ENCODE data around the gene PDE4D. TPM values are rescaled to one million over a fixed set of nuclear protein-coding genes. Genes with fewer than 3 reads are reported as not detected.

Gene PDE4D
- total and polyA plus RNA-seq, 2 donors (not counting 1 experiment from before 2014, with no cell fraction given), result 14.9 to 171 TPM

GRCh38 chr5:59569158-59569557 is 324.4 kb downstream of the PDE4D start:
- no peak for ATAC-seq (ENCODE audit: low read depth)
- Mint-ChIP-seq H3K27me3 (no peaks in the 10 kb centered on the region), H3K4me1 (peaks cover 48% of the 10 kb centered on the region), H3K4me3 (no peak overlapping the region), H3K27ac (no peak overlapping the region), H3K9me3 (ENCODE audit: insufficient read depth) (no peaks in the 10 kb centered on the region)
- Histone ChIP-seq H3K4me1 (ENCODE audit: control insufficient read depth in 2 of 2, insufficient read depth in 2 of 2, low read length in 2 of 2) (peaks cover 29 to 36% of the 10 kb centered on the region in 2 donors), H2AFZ (ENCODE audit: insufficient read depth, low read depth, low read length, poor library complexity, severe bottlenecking) (no peak overlapping the region), H3K27ac (ENCODE audit: low read length in 2 of 2) (no peak overlapping the region), H3K9me3 (ENCODE audit: control extremely low read depth in 1 of 3, control insufficient read depth in 2 of 3, insufficient read depth in 1 of 3, low read length in 2 of 3) (no peaks in the 10 kb centered on the region), H3K79me2 (ENCODE audit: control insufficient read depth, insufficient read depth, low read length) (no peaks in the 10 kb centered on the region), H3K4me3 (ENCODE audit: control extremely low read depth in 1 of 5, extremely low read depth in 1 of 5, insufficient read depth in 1 of 5, low read depth in 2 of 5, low read length in 4 of 5) (no peak overlapping the region), H3K9ac (ENCODE audit: low read length) (no peak overlapping the region), H4K20me1 (ENCODE audit: control insufficient read depth, insufficient read depth, low read length, poor library complexity, severe bottlenecking) (no peaks in the 10 kb centered on the region), H3K4me2 (replicated peaks; ENCODE audit: low read depth, low read length, poor library complexity, severe bottlenecking) (no peak overlapping the region), H3K27me3 (replicated peaks in 1 of 4; ENCODE audit: control extremely low read depth in 1 of 4, control insufficient read depth in 3 of 4, insufficient read depth in 4 of 4, low read length in 3 of 4) (no peaks in the 10 kb centered on the region), H3K36me3 (replicated peaks in 1 of 2; ENCODE audit: control extremely low read depth in 1 of 2, control insufficient read depth in 1 of 2, extremely low read depth in 1 of 2, insufficient read depth in 2 of 2, low read length in 1 of 2) (no peaks in the 10 kb centered on the region)
- ChIA-PET POLR2A (interaction anchor here (0.6 kb wide), 1 partner anchor 610 kb away, joined by 5 read pairs; no protein-coding TSS in a partner anchor), CTCF (interaction anchor here (1.3 to 1.4 kb wide), 2 partner anchors 62 to 64 kb away, joined by 3 to 5 read pairs; no protein-coding TSS in a partner anchor)
- 75% methylated on average over 3 of the region's 4 CpGs for WGBS (ENCODE audit: insufficient coverage)
- TF ChIP-seq EZH2 (IDR thresholded peaks at IDR 0.05; ENCODE audit: borderline replicate concordance, insufficient read depth, low read depth, low read length, poor library complexity, severe bottlenecking) (no peak), CTCF (IDR thresholded peaks at IDR 0.05) (no peak)
- no peak for DNase-seq
- intact Hi-C loops (cut with micrococcal nuclease), result loop anchor here (10.0 kb wide), 1 partner anchor 956 kb away; no protein-coding TSS in a partner anchor

- no peak overlapping the region for H3K27ac ChIP-seq (ENCODE audit: low read length in 2 of 2)
- Mint-ChIP-seq H3K27ac (no peak overlapping the region), H3K9me3 (ENCODE audit: insufficient read depth) (no peaks in the 10 kb centered on the region), H3K4me3 (no peak overlapping the region), H3K27me3 (no peaks in the 10 kb centered on the region), H3K4me1 (peaks cover 57% of the 10 kb centered on the region)
- DNase-seq (no peak), ATAC-seq (ENCODE audit: low read depth) (no peak)
- H3K4me3 ChIP-seq (ENCODE audit: control extremely low read depth in 1 of 5, extremely low read depth in 1 of 5, insufficient read depth in 1 of 5, low read depth in 2 of 5, low read length in 4 of 5), result no peak overlapping the region
- TF ChIP-seq CTCF (IDR thresholded peaks at IDR 0.05) (no peak), EZH2 (IDR thresholded peaks at IDR 0.05; ENCODE audit: borderline replicate concordance, insufficient read depth, low read depth, low read length, poor library complexity, severe bottlenecking) (no peak)
- no peak overlapping the region for H3K9ac ChIP-seq (ENCODE audit: low read length)
- no peak overlapping the region for H2AFZ ChIP-seq (ENCODE audit: insufficient read depth, low read depth, low read length, poor library complexity, severe bottlenecking)
- H3K36me3 ChIP-seq (replicated peaks in 1 of 2; ENCODE audit: control extremely low read depth in 1 of 2, control insufficient read depth in 1 of 2, extremely low read depth in 1 of 2, insufficient read depth in 2 of 2, low read length in 1 of 2), result no peaks in the 10 kb centered on the region
- CTCF ChIA-PET, result interaction anchor here (0.9 kb wide), 1 partner anchor 105 kb away, joined by 3 read pairs; no protein-coding TSS in a partner anchor
- no peaks in the 10 kb centered on the region for H3K9me3 ChIP-seq (ENCODE audit: control extremely low read depth in 1 of 3, control insufficient read depth in 2 of 3, insufficient read depth in 1 of 3, low read length in 2 of 3)
- H3K4me2 ChIP-seq (replicated peaks; ENCODE audit: low read depth, low read length, poor library complexity, severe bottlenecking), result no peak overlapping the region
- no peaks in the 10 kb centered on the region for H3K79me2 ChIP-seq (ENCODE audit: control insufficient read depth, insufficient read depth, low read length)
- H4K20me1 ChIP-seq (ENCODE audit: control insufficient read depth, insufficient read depth, low read length, poor library complexity, severe bottlenecking), result no peaks in the 10 kb centered on the region
- intact Hi-C loops (cut with micrococcal nuclease), result loop anchor here (10.0 kb wide), 1 partner anchor 957 kb away; no protein-coding TSS in a partner anchor
- WGBS (ENCODE audit: insufficient coverage), result no CpG with 5 or more reads among the region's 2 CpGs
- peaks cover 39 to 46% of the 10 kb centered on the region in 2 donors for H3K4me1 ChIP-seq (ENCODE audit: control insufficient read depth in 2 of 2, insufficient read depth in 2 of 2, low read length in 2 of 2)
- POLR2A ChIA-PET, result interaction anchor here (0.6 kb wide), 1 partner anchor 609 kb away, joined by 5 read pairs; no protein-coding TSS in a partner anchor
- H3K27me3 ChIP-seq (replicated peaks in 1 of 4; ENCODE audit: control extremely low read depth in 1 of 4, control insufficient read depth in 3 of 4, insufficient read depth in 4 of 4, low read length in 3 of 4), result no peaks in the 10 kb centered on the region
Measured at GRCh38 chr5:59568161-59568560, 325.4 kb downstream of the PDE4D start.
